Measurements from ENCODE around the gene MARCHF9. TPM values are rescaled to one million over a fixed set of nuclear protein-coding genes. Genes with fewer than 3 reads are reported as not detected.

MARCHF9 gene
- total RNA-seq, 1 donor from 2014 or later, result 13.8 TPM

DNA sequence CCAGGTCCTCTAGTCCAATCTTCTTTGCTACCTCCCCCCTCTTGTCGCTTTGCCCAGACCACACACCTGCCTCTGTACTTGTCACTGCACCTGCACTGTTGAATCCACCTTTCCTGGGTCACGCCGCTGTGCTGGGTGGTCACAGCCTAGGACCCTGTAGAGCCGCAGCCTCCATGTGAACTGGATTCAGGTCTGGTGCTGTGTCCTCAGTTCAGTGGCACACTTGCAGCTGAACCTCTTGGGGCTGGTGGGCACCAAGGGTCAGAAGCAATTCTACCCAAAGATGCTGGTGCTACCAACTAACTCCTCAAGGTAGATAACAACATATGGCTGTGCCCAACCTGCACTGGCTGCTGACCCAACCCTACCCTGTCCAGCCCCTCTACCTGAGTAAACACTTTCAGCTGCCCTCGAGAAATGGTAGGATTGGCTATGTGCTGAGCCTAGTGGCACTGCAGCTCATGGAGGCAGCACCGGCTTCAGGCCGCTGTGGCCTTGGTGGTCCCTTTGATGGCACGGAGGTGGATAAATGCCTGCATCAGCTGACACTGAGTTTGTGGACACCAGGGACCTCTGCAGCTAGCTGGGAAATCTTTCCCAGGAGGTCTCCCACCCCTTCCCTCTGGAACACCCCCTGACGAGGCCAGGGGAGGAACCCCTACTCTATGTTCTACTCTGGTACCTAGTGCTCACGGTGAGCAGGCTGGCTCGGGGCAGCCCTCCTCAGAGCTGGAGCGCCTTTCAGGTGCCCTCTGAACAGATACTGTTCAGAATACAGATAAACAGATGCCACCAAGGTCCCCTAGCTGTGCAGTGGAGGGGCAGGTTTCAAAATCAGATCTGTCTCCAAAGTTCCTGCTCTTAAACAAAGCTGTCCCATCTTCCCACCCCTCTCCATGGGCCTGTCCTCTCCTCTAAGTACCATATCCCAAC is 30.6 kb upstream of the MARCHF9 start:
- peaks cover 23% of the 10 kb centered on the region for H3K36me3 ChIP-seq
- no peak overlapping the region for H3K4me3 ChIP-seq
- peaks cover 33% of the 10 kb centered on the region for H3K27me3 ChIP-seq (ENCODE audit: low read depth)
- peaks cover 23% of the 10 kb centered on the region for H3K4me1 ChIP-seq
- no peak overlapping the region for H3K27ac ChIP-seq (replicated peaks)
- intact Hi-C loops (cut with micrococcal nuclease), result no loop called here
- no peaks in the 10 kb centered on the region for H3K9me3 ChIP-seq (replicated peaks)
- TF ChIP-seq, protein P1, sequence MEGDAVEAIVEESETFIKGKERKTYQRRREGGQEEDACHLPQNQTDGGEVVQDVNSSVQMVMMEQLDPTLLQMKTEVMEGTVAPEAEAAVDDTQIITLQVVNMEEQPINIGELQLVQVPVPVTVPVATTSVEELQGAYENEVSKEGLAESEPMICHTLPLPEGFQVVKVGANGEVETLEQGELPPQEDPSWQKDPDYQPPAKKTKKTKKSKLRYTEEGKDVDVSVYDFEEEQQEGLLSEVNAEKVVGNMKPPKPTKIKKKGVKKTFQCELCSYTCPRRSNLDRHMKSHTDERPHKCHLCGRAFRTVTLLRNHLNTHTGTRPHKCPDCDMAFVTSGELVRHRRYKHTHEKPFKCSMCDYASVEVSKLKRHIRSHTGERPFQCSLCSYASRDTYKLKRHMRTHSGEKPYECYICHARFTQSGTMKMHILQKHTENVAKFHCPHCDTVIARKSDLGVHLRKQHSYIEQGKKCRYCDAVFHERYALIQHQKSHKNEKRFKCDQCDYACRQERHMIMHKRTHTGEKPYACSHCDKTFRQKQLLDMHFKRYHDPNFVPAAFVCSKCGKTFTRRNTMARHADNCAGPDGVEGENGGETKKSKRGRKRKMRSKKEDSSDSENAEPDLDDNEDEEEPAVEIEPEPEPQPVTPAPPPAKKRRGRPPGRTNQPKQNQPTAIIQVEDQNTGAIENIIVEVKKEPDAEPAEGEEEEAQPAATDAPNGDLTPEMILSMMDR (IDR thresholded peaks at IDR 0.05; ENCODE audit: borderline replicate concordance), result no peak
- DNase-seq, result no peak

DNA sequence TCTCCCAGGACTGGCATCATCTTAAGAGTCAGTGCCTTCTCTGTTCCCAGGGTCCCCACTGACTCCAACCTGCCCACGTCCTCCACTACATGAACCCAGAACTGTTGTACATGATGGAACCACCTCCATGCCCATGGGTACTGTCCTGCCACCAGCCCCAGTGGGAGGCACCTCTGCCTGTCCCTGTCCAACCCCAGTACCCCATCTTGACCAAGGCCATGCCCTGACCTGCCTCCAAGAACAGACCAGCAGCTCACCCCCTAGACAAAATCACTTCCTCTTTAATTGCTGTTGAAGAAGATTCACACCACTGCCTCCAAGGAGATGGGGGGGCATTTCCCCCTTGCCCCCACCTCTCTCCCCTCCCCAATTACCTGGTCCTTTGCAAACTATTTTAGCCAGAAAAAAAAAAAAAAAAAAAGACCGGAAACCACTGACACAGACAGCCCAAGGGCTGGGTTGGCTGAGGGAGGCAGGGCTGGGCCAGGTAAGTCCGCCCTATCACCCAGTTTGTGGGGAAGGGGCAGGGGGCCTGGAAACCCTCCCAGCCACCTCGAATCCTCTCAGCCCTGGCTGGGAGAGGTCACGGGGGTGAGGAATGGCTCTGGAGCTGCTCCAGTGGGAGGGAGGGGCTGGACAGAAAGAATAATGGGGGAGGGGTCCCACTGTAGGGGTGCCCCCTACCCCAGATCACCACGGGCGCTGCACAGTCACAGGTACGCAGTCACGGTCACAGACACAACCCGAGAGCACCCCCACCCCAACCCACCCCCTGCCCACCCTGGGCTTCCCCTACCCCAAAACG is 29.8 kb upstream of the MARCHF9 start:
- no peak overlapping the region for H3K27ac ChIP-seq (replicated peaks)
- peaks cover 41% of the 10 kb centered on the region for H3K27me3 ChIP-seq (ENCODE audit: low read depth)
- no peaks in the 10 kb centered on the region for H3K9me3 ChIP-seq (replicated peaks)
- H3K4me3 ChIP-seq, result no peak overlapping the region
- no peak for DNase-seq
- H3K4me1 ChIP-seq, result peaks cover 23% of the 10 kb centered on the region
- H3K36me3 ChIP-seq, result peaks cover 14% of the 10 kb centered on the region
- intact Hi-C loops (cut with micrococcal nuclease), result no loop called here
- TF ChIP-seq, protein P1 (IDR thresholded peaks at IDR 0.05; ENCODE audit: borderline replicate concordance), result no peak

DNA sequence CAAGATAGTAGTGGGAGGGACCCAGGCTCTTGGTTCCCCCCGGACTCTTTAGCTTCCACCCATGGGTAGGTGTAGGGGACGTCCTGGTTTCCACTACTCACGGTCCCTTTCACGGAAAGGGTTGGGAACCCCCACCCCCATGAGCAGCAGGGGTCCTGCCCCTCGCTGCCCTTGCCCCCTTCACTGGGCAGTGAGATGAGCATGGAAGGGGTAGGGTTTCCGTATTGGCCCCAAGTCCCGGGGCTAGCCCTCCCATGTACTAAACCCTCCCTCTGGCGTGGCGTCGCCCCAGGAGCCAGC is 29.1 kb upstream of the MARCHF9 start:
- Histone ChIP-seq H3K36me3 (peaks cover 8% of the 10 kb centered on the region), H3K4me3 (peak overlapping the region; percentile 78), H3K27ac (replicated peaks) (peak overlapping the region; percentile 85), H3K4me1 (peaks cover 23% of the 10 kb centered on the region), H3K27me3 (ENCODE audit: low read depth) (peaks cover 48% of the 10 kb centered on the region), H3K9me3 (replicated peaks) (no peaks in the 10 kb centered on the region)
- intact Hi-C loops (cut with micrococcal nuclease), result no loop called here
- TF ChIP-seq, protein P1 (IDR thresholded peaks at IDR 0.05; ENCODE audit: borderline replicate concordance), result no peak
- no peak for DNase-seq

DNA sequence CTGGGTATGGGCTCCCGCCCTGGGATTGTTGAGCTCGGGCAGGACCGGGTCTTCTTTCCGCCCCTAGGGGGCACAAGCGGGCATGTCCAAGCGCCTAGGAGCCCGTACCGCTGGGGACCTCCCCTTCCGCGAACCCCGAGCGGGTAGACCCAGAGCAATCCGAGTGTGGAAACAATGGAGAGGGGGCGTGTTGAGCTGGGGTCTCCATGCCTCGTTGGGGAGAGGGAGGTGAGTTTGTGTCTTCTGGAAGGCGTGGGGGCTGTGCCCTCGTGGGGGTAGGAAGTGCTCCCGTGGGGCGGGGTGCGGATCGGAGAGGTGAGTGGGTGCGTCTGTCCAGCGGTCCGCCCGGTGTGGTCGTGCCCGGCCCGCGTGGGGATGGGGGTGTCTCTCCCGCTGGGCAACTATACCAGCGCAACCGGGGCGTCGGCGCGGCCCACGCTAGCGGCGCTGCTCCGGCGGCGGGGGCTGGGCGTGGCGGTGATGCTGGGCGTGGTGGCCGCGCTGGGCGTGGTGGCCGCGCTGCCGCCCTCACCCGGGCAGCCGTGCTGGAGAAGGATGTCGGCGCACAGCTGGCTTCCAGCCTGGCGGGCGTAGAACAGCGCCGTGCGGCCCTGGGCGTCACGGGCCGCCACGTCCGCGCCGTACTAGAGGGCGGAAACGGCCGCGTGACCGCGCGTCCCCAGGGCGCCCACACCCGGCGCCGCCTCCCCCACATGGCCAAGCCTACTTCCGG is 28.6 kb upstream of the MARCHF9 start:
- intact Hi-C loops (cut with micrococcal nuclease), result no loop called here
- Histone ChIP-seq H3K27me3 (ENCODE audit: low read depth) (peaks cover 53% of the 10 kb centered on the region), H3K36me3 (peaks cover 3% of the 10 kb centered on the region), H3K27ac (replicated peaks) (peak overlapping the region; percentile 85), H3K4me1 (peaks cover 23% of the 10 kb centered on the region), H3K4me3 (peak overlapping the region; percentile 78), H3K9me3 (replicated peaks) (no peaks in the 10 kb centered on the region)
- TF ChIP-seq, protein P1 (IDR thresholded peaks at IDR 0.05; ENCODE audit: borderline replicate concordance), result peak; percentile 73
- peak; percentile 73 for DNase-seq
